H54 (cell line): ENCODE measurements around the gene CDKL4.
"Not testable (repeated sequence)": the region's sequence is repeated elsewhere in the genome, so short reads cannot be mapped to it uniquely, and the experiment has no call there.

Experiments
- DNase-seq: peaks from one replicate; pipeline ENCODE4 v3.0.0; 2011; ENCODE audit warnings: low spot score, mixed read lengths; ENCODE audit not compliant: insufficient read length
- FAIRE-seq: peaks from 3 replicates; lab custom pipeline; 2011; peaks lifted over from hg19 to GRCh38; lab: Jason Lieb, UNC
- POLR2A ChIP-seq: IDR thresholded peaks from 2 replicates; pipeline ENCODE4 v1.6.1; 2011; ENCODE audit warnings: low read depth, mild to moderate bottlenecking, low read length

The CDKL4 gene

DNA sequence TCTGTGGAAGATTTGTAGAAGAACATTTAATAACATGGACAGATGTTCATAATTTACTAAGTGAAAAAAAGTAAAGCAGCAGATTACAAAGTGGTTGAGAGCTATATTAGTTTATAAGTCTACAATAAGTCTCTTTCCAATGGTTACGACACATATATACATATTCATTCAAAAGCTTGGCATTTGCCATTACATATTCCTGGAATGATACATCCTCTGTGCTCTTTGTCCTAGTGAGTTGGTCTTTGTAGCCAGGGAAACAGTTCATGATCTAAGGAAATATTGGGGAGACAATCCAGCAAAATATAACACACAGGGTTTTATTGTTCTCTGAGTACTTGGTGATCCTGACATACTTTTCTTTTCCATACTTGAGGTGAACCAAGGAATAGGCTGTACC is 90.5 kb downstream of the CDKL4 start:
- DNase-seq (no peak), FAIRE-seq (no peak)
- TF ChIP-seq POLR2A: no peak

DNA sequence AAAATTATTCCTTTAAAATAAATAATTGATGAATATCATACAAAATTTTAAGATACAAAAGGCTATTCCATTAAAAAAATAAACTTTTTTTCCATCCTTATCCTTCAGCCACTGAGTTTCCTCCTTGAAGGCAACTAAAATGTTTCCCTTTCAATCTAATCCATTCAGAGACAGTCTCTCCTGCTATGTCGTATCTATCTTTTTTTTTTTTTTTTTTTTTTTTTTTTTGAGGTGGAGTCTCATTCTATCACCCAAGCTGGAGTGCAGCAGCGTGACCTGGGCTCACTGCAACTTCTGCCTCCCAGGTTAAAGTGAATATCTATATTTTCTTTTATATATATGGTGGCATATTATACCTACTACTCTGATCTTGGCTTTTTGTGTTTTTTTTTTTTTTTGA is 91.3 kb downstream of the CDKL4 start:
- FAIRE-seq (no peak), DNase-seq (no peak)
- TF ChIP-seq POLR2A: no peak

DNA sequence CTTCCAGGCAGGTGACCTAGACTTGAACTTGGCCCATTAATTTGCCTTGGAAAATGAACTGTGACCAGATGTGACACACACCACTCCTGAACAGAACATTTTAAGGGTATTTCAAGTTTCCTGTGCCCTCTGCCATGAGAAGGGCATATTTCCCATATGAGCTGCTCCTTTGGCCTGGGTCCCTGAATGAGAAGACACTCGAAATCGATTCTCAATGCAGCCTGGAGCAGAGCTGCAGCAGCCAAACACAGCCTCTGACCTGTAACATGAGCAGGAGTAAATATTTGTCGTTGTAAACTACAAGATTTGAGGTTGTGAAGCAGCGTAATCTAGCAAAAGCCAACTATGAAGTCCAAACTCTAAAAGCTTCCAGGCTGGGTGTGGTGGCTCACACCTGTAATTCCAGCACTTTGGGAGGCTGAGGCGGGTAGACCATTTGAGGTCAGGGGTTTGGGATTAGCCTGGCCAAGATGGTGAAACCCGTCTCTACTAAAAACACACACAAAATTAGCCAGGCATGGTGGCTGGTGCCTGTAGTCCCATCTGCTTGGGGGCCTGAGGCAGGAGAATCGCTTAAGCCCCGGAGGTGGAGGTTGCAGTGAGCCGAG is 92.8 kb downstream of the CDKL4 start:
- TF ChIP-seq POLR2A: no peak
- FAIRE-seq (no peak), DNase-seq (no peak)

DNA sequence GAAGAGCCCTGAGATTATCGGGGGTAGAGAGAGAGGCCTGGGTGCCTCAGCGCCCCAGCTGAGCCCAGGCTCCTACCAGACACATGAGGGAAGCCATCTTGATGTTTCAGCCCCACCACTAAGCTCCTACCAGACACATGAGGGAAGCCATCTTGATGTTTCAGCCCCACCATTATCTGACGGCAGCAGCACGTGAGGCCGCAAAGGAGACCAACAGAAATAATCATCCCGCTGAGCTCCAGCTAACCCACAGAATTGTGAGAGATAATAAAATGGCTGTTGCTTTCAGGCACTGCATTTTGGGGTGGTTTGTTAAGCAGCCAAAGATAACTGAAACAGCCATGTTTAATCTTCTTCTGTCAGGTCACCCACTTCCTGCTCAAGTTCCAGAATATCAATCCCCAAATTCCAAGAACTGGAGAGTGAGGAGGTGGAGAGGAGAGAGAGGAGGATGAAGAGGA is 93.6 kb downstream of the CDKL4 start:
- DNase-seq: no peak
- no peak for FAIRE-seq
- no peak for TF ChIP-seq POLR2A

DNA sequence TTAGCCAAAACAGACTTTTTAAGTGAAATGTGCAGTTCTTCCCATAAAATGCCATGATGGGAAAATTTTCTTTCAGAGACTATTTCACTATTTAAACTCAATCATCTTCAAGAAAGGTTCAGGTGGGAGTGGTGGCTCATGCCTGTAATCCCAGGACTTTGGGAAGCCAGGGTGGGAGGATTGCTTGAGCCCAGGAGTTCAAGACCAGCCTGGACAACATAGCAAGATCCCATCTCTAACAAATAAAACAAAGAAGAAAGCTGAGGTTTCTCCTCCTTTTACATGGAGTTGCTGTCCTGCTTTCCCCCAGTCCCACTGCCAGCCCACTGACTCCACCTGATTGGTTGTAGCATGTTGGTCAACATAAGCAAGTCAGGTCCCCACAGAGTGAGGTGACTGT is 97.1 kb downstream of the CDKL4 start:
- FAIRE-seq (no peak), DNase-seq (no peak)
- no peak for TF ChIP-seq POLR2A

DNA sequence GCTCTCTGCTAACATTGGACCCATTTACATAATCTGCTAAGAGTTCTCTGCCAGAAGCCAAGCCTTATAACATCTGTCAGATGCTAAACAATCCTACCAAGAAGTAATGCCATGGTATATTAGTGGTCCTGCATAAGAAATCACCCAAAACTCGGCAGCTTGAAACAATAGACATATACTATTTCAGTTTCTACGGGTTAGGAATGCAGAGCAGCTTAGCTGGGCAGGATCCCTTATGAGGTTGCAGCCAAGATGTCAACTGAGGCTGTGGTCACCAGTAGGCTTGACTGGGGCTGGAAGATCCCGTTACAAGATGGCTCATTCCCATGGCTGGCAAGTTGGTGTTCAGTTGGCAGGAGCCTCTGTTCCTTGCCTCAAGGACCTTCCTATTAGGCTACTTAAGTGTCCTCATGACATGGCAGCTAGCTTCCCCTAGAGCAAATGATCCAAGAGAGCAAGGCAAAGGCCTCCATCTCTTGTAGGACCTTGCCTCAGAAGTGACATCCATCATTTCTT is 97.8 kb downstream of the CDKL4 start:
- no peak for FAIRE-seq
- DNase-seq: no peak
- no peak for TF ChIP-seq POLR2A

DNA sequence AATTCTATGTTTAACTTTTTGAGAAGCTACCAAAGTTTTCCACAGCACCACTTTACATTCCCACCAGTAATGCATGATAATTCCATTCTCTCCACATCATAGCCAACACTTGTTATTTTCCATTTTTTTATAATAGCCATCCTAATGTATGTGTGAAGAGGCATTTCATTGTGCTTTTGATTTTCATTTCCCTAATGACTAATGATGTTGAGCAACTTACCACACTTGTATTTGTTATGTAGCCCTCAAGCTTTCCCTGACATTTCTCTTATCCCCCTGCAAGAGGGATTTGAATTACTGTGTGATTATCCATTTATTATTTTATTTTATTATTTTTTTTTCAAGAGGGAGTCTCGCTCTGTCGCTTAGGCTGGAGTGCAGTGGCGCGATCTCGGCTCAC is 99.4 kb downstream of the CDKL4 start:
- no peak for FAIRE-seq
- no peak for DNase-seq
- TF ChIP-seq POLR2A: no peak

DNA sequence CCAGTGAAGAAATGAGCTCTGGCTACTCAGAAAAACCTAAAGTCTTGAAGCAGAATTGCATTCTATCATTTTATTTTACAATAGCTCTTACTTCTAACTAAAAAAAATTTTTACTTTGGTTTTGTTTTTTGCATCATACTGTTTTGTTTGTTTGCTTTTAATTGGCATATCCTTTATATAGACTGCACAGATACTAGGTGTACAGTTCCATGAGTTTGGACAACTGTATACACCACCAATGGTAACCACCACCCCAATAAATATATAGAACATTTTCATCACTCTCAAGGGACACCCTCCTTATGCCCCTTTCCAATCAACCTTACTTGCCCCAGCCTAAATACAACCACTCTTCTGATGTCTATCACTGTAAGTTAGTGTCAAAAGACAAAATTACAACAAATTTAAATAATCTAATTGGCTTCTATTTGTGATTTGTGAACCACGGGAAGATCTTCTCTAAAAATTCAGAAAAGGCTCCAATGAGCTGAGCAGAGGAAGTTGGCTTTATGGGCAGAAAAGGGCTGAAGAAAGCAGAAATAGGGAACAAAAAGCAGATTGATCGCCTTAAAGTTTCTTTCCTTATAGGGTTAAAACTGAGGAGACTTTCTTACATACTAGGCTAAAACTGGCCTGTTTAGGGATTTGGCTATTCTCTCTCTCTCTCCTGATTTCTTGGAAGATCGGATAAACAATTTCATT is 100.7 kb downstream of the CDKL4 start:
- TF ChIP-seq POLR2A: no peak
- DNase-seq: no peak
- no peak for FAIRE-seq

DNA sequence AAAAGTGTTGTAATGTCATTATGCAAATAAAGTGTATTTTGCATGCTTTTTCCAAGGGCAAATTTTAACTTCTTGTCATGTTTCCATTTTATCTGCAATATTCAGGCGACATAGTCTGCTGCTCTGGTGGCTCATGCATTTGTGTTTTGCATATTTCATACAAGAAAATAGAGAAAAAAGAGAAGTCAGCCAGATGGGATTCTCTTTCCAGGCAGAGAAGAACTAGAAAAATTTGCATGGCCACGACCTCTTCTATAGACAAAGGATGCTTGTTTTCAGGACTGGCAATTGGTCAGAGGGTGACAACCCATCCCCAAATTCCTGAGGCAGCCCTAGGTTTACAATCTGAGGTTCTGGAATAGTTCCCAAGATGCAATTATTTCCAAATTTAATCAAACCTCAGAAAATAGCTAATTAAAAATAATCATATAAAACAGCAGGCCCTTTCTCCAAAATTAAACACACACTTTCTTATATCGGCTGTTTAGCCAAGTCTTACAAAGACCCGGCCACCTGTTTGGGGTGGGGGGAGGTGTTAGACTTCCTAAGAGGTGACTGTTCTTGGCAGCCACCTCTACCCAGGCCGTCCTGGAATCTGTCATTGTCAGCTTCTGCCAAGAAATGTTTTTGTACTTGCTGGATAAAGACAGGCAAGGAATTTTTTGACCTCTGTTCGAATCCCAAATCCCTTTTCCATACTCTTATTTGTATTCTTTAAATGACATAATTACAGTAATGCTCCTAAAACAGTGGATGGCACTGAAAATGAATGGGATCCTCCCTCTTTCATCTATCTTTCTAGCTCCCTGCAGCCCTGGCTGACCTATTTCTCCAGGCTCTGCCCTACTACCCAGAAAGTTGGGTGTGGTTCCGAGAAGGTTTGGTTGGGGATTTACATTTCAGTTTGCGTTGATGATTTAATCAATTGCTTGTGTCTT is 102.2 kb downstream of the CDKL4 start:
- no peak for TF ChIP-seq POLR2A
- DNase-seq (no peak), FAIRE-seq (peak; percentile 52)

DNA sequence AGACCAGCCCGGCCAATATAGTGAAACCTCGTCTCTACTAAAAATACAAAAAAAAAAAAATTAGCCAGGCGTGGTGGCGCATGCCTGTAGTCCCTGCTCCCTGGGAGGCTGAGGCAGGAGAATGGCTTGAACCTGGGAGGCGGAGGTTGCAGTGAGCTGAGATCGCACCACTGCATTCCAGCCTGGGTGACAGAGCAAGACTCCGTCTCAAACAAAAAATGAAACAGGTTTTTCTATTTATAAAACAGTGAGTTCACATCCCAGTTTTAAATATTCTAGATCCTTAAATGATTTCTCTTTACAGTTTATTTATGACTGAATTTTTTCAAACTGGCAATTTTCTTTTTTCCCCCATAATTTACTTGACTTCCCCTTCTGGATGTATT is 102.8 kb downstream of the CDKL4 start:
- not testable (repeated sequence) for FAIRE-seq, DNase-seq

DNA sequence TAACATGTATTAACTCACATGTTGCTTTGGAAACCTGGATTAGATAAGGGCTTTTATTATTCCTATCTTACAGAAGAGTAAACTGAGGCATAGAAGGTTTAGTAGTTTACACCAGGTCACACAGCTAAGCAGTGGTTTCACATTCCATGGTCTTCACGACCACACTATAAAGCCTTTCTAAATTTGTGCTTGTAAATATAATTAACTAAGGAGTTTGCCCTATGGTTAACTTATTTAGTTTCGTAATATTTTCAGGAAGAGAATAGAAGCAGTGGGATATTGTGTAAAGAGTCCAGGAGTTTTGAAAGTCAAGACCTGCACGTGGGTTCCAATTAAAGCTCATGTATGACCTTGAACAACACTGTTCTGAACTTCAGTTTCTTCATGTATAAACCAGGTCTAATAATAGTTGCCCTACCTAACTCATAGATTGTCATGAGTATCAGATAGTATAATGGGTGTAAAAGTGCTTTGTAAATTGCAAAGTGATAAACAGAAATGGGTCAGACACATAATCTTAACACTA is 103.4 kb downstream of the CDKL4 start:
- DNase-seq: no peak
- FAIRE-seq: no peak

DNA sequence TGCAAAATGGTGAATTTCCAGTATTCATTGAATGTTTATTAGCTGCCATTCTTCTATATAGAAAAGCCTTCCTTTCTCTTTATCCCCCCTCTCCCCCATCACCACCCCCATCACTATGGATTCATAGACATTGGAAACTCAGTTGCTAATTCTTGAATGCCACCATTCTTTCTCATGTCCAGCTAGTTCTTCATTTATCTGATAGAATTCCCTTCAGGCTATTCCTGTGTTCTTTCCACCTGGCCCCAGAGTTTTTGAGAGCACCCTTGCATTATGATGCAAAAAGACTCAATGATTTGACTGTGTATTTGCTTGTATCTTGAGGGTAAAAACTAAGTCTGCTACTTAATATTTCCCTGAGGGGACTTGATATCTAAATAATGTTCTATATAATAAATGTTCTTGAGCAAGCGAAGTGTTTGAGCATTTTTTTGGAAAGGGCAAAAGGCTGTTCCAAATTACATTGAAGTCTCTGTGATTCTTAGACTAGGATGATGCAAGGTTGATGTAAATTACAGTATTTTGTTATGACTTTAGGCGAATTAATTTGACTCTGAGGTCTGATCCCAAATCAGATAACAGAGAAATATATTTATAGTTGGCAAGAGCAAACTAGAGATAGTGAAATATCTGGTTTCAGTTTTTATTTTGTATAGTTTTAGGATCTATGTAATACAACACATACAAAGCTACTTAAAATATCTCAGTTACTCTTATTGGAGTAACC is 104.1 kb downstream of the CDKL4 start:
- no peak for FAIRE-seq
- no peak for DNase-seq
- TF ChIP-seq POLR2A: no peak

More for the DNA sequence above, 103.4 kb downstream of the CDKL4 start:
- no peak for TF ChIP-seq POLR2A

DNA sequence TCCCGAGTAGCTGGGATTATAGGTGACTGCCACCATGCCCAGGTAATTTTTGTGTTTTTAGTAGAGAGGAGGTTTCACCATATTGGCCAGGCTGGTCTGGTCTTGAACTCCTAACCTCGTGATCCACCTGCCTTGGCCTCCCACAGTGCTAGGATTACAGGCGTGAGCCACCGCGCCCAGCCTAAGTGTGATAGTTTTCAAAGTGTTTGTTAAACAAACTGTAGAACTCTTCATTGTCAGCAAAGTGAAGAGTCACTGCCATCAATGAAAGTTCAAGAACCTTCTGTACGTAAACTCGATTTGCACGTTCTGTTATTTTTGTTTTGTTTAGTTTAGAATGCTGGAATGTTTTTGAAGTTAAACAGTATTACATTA is 104.9 kb downstream of the CDKL4 start:
- no peak for TF ChIP-seq POLR2A
- DNase-seq (no peak), FAIRE-seq (no peak)

DNA sequence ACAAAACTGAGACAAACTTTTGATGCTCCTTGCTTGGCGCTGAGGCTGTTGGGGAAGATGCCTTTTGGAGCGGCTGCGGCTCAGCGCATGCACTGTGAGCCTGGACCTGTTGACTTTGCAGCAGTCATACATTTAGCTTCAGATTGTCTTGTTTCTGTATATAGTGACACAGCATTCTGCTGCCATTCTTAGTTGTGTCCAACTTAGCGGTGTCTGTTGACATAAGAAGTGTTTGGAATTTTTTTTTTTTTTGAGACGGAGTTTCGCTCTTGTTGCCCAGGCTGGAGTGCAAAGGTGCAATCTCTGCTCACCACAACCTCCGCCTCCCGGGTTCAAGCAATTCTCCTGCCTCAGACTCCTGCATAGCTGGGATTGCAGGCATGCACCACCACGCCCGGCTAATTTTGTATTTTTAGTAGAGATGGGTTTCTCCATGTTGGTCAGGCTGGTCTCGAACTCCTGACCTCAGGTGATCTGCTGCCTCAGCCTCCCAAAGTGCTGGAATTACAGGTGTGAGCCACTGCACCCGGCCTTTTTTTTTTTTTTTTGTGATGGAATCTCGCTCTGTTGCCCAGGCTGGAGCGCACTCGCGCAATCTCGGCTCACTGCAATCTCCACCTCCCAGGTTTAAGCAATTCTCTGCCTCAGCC is 105.5 kb downstream of the CDKL4 start:
- not testable (repeated sequence) for FAIRE-seq, DNase-seq
